PC-9 (cell line): ENCODE results near the gene FAF1. TPM values are rescaled to one million over a fixed set of nuclear protein-coding genes. Genes with fewer than 3 reads are reported as not detected.
A peak's percentile ranks its signal among the peaks of the same experiment; 100 is the strongest.

Source experiments
- BruUV-seq: library from RNA; stranded (reverse); fragments of 400-500 nt; replicated peaks from 2 replicates; lab custom pipeline; 2021; lab: Mats Ljungman, UMichigan
- CTCF ChIA-PET: fragments of 300-600 bp; sonication (Branson Sonifier 250); formaldehyde crosslinking; loops from one replicate; lab custom pipeline; 2022; ENCODE audit warnings: antibody characterized with exemption; lab: Charles Lee
- POLR2A ChIA-PET: fragments of 300-600 bp; sonication (Branson Sonifier 250); formaldehyde crosslinking; loops from one replicate; lab custom pipeline; 2022; ENCODE audit warnings: antibody characterized with exemption; ENCODE audit not compliant: unreplicated experiment; lab: Charles Lee
- DNase-seq, 2 experiments: peaks; one replicate each; pipeline versions ENCODE4 v3.0.0 to v3.0.0-alpha.2; 2015 to 2022; ENCODE audit warnings: mixed read lengths in 1 of 2
- H2AFZ ChIP-seq: fragments of 200-600 bp; sonication (generic); 2 replicates; pipeline ENCODE4 v1.8.1; 2017; ENCODE audit warnings: antibody characterized with exemption
- H3F3A ChIP-seq: fragments of 200-600 bp; sonication (generic); 2 replicates; pipeline ENCODE4 v1.8.1; 2017; ENCODE audit warnings: antibody characterized with exemption, mild to moderate bottlenecking, low read depth; ENCODE audit not compliant: insufficient read depth
- H3K27ac ChIP-seq: fragments of 200-600 bp; sonication (generic); 2 replicates; pipeline ENCODE4 v1.6.1; 2016; ENCODE audit warnings: mixed run types
- H3K27me3 ChIP-seq: fragments of 200-600 bp; sonication (generic); 2 replicates; pipeline ENCODE4 v1.6.1; 2016; ENCODE audit warnings: low read depth, mixed run types; ENCODE audit not compliant: insufficient read depth
- H3K36me3 ChIP-seq: fragments of 200-600 bp; sonication (generic); 2 replicates; pipeline ENCODE4 v1.6.1; 2016; ENCODE audit warnings: low read depth, mixed run types
- H3K4me1 ChIP-seq: fragments of 200-600 bp; sonication (generic); replicated peaks from 2 replicates; pipeline ENCODE4 v1.6.1; 2016; ENCODE audit warnings: mixed run types; ENCODE audit not compliant: insufficient read depth
- H3K4me2 ChIP-seq: fragments of 200-600 bp; sonication (generic); 2 replicates; pipeline ENCODE4 v1.6.1; 2017; ENCODE audit warnings: mixed run types
- H3K4me3 ChIP-seq: fragments of 200-600 bp; sonication (generic); 2 replicates; pipeline ENCODE4 v1.6.1; 2016; ENCODE audit warnings: mixed run types
- H3K79me2 ChIP-seq: fragments of 200-600 bp; sonication (generic); 2 replicates; pipeline ENCODE4 v1.6.1; 2017; ENCODE audit warnings: low read depth, mixed run types
- H3K9me2 ChIP-seq: fragments of 200-600 bp; sonication (generic); 2 replicates; pipeline ENCODE4 v1.8.1; 2017; ENCODE audit warnings: mild to moderate bottlenecking; ENCODE audit not compliant: insufficient read depth
- H3K9me3 ChIP-seq: fragments of 200-600 bp; sonication (generic); 2 replicates; pipeline ENCODE4 v1.8.1; 2016; ENCODE audit warnings: low read depth; ENCODE audit not compliant: insufficient read depth
- H4K20me1 ChIP-seq: fragments of 200-600 bp; sonication (generic); 2 replicates; pipeline ENCODE4 v1.8.1; 2017; ENCODE audit not compliant: insufficient read depth
- CTCF ChIP-seq: fragments of 200-600 bp; sonication (generic); conservative IDR thresholded peaks from 2 replicates; pipeline ENCODE4 v1.6.1; 2017; ENCODE audit warnings: mixed run types, antibody characterized with exemption, mild to moderate bottlenecking, moderate library complexity
- EZH2 ChIP-seq: fragments of 200-600 bp; sonication (generic); IDR thresholded peaks from 2 replicates; pipeline ENCODE4 v1.8.0; 2017; ENCODE audit warnings: antibody characterized with exemption, low read depth
- intact Hi-C: fragments of 100-400 bp; cut with micrococcal nuclease; formaldehyde crosslinking; loops from one replicate; pipeline ENCODE4 v1.10.0; 2022; ENCODE audit not compliant: unreplicated experiment
- total RNA-seq: library from RNA; stranded (reverse); gene quantifications from 2 replicates; pipeline ENCODE4 v1.2.3, GENCODE V29; 2021

Gene FAF1
- total RNA-seq, 1 experiment from 2014 or later, result 105 TPM

- Histone ChIP-seq H3K27me3 (no peaks in the 10 kb centered on the region), H3K27ac (no peak overlapping the region), H3K4me3 (no peak overlapping the region), H3K4me2 (no peak overlapping the region), H3K9me2 (no peaks in the 10 kb centered on the region), H3K4me1 (no peaks in the 10 kb centered on the region), H4K20me1 (no peaks in the 10 kb centered on the region), H3F3A (no peaks in the 10 kb centered on the region; the same call in 1 of the 2 replicates), H3K79me2 (no peaks in the 10 kb centered on the region), H3K36me3 (no peaks in the 10 kb centered on the region), H2AFZ (no peak overlapping the region), H3K9me3 (no peaks in the 10 kb centered on the region)
- intact Hi-C loops, result no loop called here
- ChIA-PET CTCF (no interaction called here), POLR2A (no interaction called here)
- DNase-seq, result peak; percentile 6 to 61
- TF ChIP-seq EZH2 (no peak), CTCF (no peak)
- BruUV-seq, result no TSS peak
These were observed 250.0 kb downstream of the FAF1 start for GRCh38 chr1:50710099-50710498.

GRCh38 chr1:50707824-50708223 lies 252.2 kb downstream of the FAF1 start:
- no peaks in the 10 kb centered on the region for H3K36me3 ChIP-seq
- no peaks in the 10 kb centered on the region for H3K79me2 ChIP-seq
- H3K27me3 ChIP-seq, result no peaks in the 10 kb centered on the region
- POLR2A ChIA-PET, result no interaction called here
- no peak overlapping the region for H3K4me3 ChIP-seq
- no peak overlapping the region for H3K4me2 ChIP-seq
- H4K20me1 ChIP-seq, result peaks cover 4% of the 10 kb centered on the region; the same call in 1 of the 2 replicates
- no peaks in the 10 kb centered on the region for H3K9me2 ChIP-seq
- H3F3A ChIP-seq, result no peaks in the 10 kb centered on the region; the same call in 1 of the 2 replicates
- CTCF ChIA-PET, result no interaction called here
- TF ChIP-seq CTCF (no peak), EZH2 (no peak)
- BruUV-seq, result no TSS peak
- H3K27ac ChIP-seq, result no peak overlapping the region
- no peak for DNase-seq
- H3K4me1 ChIP-seq, result no peaks in the 10 kb centered on the region
- intact Hi-C loops, result loop anchor here (10.0 kb wide), 1 partner anchor 343 kb away; no protein-coding TSS in a partner anchor
- H3K9me3 ChIP-seq, result no peaks in the 10 kb centered on the region
- H2AFZ ChIP-seq, result no peak overlapping the region

GRCh38 chr1:50705699-50706098 lies 254.4 kb downstream of the FAF1 start:
- H2AFZ ChIP-seq, result no peak overlapping the region
- H4K20me1 ChIP-seq, result peaks cover 4% of the 10 kb centered on the region; the same call in 1 of the 2 replicates
- H3K27ac ChIP-seq, result no peak overlapping the region
- H3K9me2 ChIP-seq, result no peaks in the 10 kb centered on the region
- BruUV-seq, result no TSS peak
- H3K9me3 ChIP-seq, result no peaks in the 10 kb centered on the region
- no peak for DNase-seq
- H3K4me3 ChIP-seq, result no peak overlapping the region
- H3K4me1 ChIP-seq, result no peaks in the 10 kb centered on the region
- TF ChIP-seq EZH2, result no peak
- no peaks in the 10 kb centered on the region for H3K79me2 ChIP-seq
- POLR2A ChIA-PET, result interaction anchor here (0.5 kb wide), 1 partner anchor 90 kb away, joined by 3 read pairs; no protein-coding TSS in a partner anchor
- no peak overlapping the region for H3K4me2 ChIP-seq
- no peaks in the 10 kb centered on the region; the same call in 1 of the 2 replicates for H3F3A ChIP-seq
- intact Hi-C loops, result loop anchor here (10.0 kb wide), 1 partner anchor 341 kb away; no protein-coding TSS in a partner anchor
- no peaks in the 10 kb centered on the region for H3K36me3 ChIP-seq
- CTCF ChIA-PET, result interaction anchor here (3.7 kb wide), 1 partner anchor 85 kb away, joined by 23 read pairs; no protein-coding TSS in a partner anchor
- no peaks in the 10 kb centered on the region for H3K27me3 ChIP-seq
